ENCODE results near the gene PTPN14.

PTPN14 gene

GRCh38 chr1:214476986-214477870 is 74.2 kb downstream of the PTPN14 start:
- DNase-seq (ENCODE audit: low read depth in 4 of 4, low spot score in 1 of 4): no peak

- no peak for DNase-seq (ENCODE audit: low read depth in 4 of 4, low spot score in 1 of 4)
Measured at GRCh38 chr1:214476229-214476985, 75.0 kb downstream of the PTPN14 start.

GRCh38 chr1:214475746-214476145 is 75.7 kb downstream of the PTPN14 start:
- DNase-seq (ENCODE audit: low read depth in 4 of 4, low spot score in 1 of 4): no peak

- no peak for DNase-seq (ENCODE audit: low read depth in 4 of 4, low spot score in 1 of 4)
Measured at GRCh38 chr1:214475331-214475730, 76.1 kb downstream of the PTPN14 start.

- no peak for DNase-seq (ENCODE audit: low read depth in 4 of 4, low spot score in 1 of 4)
Measured at GRCh38 chr1:214474467-214474866, 76.9 kb downstream of the PTPN14 start.

GRCh38 chr1:214473862-214474261 is 77.5 kb downstream of the PTPN14 start:
- DNase-seq (ENCODE audit: low read depth in 4 of 4, low spot score in 1 of 4): no peak

GRCh38 chr1:214473387-214473786 is 78.0 kb downstream of the PTPN14 start:
- no peak for DNase-seq (ENCODE audit: low read depth in 4 of 4, low spot score in 1 of 4)

GRCh38 chr1:214472364-214472763 is 79.0 kb downstream of the PTPN14 start:
- no peak for DNase-seq (ENCODE audit: low read depth in 4 of 4, low spot score in 1 of 4)

- DNase-seq (ENCODE audit: low read depth in 4 of 4, low spot score in 1 of 4): no peak
Measured at GRCh38 chr1:214471458-214471857, 79.9 kb downstream of the PTPN14 start.

GRCh38 chr1:214470132-214470531 is 81.3 kb downstream of the PTPN14 start:
- DNase-seq (ENCODE audit: low read depth in 4 of 4, low spot score in 1 of 4): no peak

GRCh38 chr1:214469290-214469689 is 82.1 kb downstream of the PTPN14 start:
- DNase-seq (ENCODE audit: low read depth in 4 of 4, low spot score in 1 of 4): no peak

- no peak for DNase-seq (ENCODE audit: low read depth in 4 of 4, low spot score in 1 of 4)
Measured at GRCh38 chr1:214467078-214467585, 84.3 kb downstream of the PTPN14 start.

GRCh38 chr1:214466403-214467077 is 84.9 kb downstream of the PTPN14 start:
- no peak for DNase-seq (ENCODE audit: low read depth in 4 of 4, low spot score in 1 of 4)

- DNase-seq (ENCODE audit: low read depth in 4 of 4, low spot score in 1 of 4): no peak
Measured at GRCh38 chr1:214464445-214465287, 86.7 kb downstream of the PTPN14 start.

GRCh38 chr1:214463596-214463995 is 87.8 kb downstream of the PTPN14 start:
- no peak for DNase-seq (ENCODE audit: low read depth in 4 of 4, low spot score in 1 of 4)

GRCh38 chr1:214462882-214463281 is 88.5 kb downstream of the PTPN14 start:
- no peak for DNase-seq (ENCODE audit: low read depth in 4 of 4, low spot score in 1 of 4)

GRCh38 chr1:214461305-214461704 is 90.1 kb downstream of the PTPN14 start:
- no peak for DNase-seq (ENCODE audit: low read depth in 4 of 4, low spot score in 1 of 4)

GRCh38 chr1:214460304-214460916 is 91.0 kb downstream of the PTPN14 start:
- no peak for DNase-seq (ENCODE audit: low read depth in 4 of 4, low spot score in 1 of 4)

- no peak for DNase-seq (ENCODE audit: low read depth in 4 of 4, low spot score in 1 of 4)
Measured at GRCh38 chr1:214459895-214460294, 91.5 kb downstream of the PTPN14 start.

GRCh38 chr1:214458541-214458940 is 92.9 kb downstream of the PTPN14 start:
- no peak for DNase-seq (ENCODE audit: low read depth in 4 of 4, low spot score in 1 of 4)

Measured in stimulated activated CD4-positive, alpha-beta T cell treated with anti-CD3 and anti-CD28 coated beads, Interleukin-1b, Interleukin-23, amount 100 ng/mL, for 24 hours (primary cell).